ENCODE results near the gene ZSCAN16.
A peak's percentile ranks its signal among the peaks of the same experiment; 100 is the strongest.
"Not testable (repeated sequence)": the region's sequence is repeated elsewhere in the genome, so short reads cannot be mapped to it uniquely, and the experiment has no call there.

ZSCAN16 gene

DNA sequence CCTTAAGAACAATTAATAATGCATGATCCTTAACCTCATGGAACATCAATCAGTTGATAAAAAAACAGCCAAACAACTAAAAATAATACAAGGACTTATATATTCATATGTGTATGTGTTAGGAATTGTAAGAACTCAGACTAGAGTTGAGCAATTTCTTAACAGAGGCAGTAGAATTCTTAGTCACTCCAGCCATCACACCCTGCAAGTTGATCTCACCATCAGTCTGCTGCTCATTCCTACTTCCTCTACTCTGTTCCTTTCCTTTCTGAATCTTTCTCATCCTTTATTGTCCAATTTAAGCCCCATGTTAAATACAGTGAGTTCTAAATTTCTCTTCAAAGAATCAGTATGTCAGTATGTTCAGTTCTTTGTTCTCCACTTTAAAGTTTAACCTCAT lies 41.5 kb upstream of the ZSCAN16 start:
- no peak for TF ChIP-seq CTCF (IDR thresholded peaks at IDR 0.05; ENCODE audit: insufficient read depth, low read length, poor library complexity, severe bottlenecking)
- Histone ChIP-seq H3K4me3 (replicated peaks; ENCODE audit: low read depth, low read length) (no peak overlapping the region), H3K36me3 (ENCODE audit: control insufficient read depth, insufficient read depth, low read length) (no peaks in the 10 kb centered on the region), H3K27me3 (replicated peaks; ENCODE audit: control insufficient read depth, insufficient read depth, low read length) (no peaks in the 10 kb centered on the region)
- no peak for DNase-seq (ENCODE audit: extremely low read depth, insufficient read length)

DNA sequence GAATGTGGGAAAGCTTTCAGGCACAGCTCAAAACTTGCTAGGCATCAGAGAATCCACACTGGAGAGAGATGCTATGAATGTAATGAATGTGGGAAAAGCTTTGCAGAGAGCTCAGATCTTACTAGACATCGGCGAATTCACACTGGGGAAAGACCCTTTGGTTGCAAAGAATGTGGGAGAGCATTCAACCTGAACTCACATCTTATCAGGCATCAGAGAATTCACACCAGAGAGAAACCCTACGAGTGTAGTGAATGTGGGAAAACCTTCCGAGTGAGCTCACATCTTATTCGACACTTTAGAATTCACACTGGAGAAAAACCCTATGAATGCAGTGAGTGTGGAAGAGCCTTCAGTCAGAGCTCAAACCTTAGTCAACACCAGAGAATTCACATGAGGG lies 35.4 kb upstream of the ZSCAN16 start:
- Histone ChIP-seq H3K36me3 (ENCODE audit: control insufficient read depth, insufficient read depth, low read length) (no peaks in the 10 kb centered on the region; the same call in 1 of the 2 replicates), H3K27me3 (replicated peaks; ENCODE audit: control insufficient read depth, insufficient read depth, low read length) (no peaks in the 10 kb centered on the region), H3K4me3 (replicated peaks; ENCODE audit: low read depth, low read length) (no peak overlapping the region)
- TF ChIP-seq CTCF (IDR thresholded peaks at IDR 0.05; ENCODE audit: insufficient read depth, low read length, poor library complexity, severe bottlenecking) = no peak
- DNase-seq (ENCODE audit: extremely low read depth, insufficient read length) = no peak

GRCh38 chr6:28090917-28091586 lies 33.4 kb upstream of the ZSCAN16 start:
- no peak for TF ChIP-seq CTCF (IDR thresholded peaks at IDR 0.05; ENCODE audit: insufficient read depth, low read length, poor library complexity, severe bottlenecking)
- H3K27me3 ChIP-seq (replicated peaks; ENCODE audit: control insufficient read depth, insufficient read depth, low read length) = no peaks in the 10 kb centered on the region
- no peak for DNase-seq (ENCODE audit: extremely low read depth, insufficient read length)
- H3K4me3 ChIP-seq (replicated peaks; ENCODE audit: low read depth, low read length) = no peak overlapping the region
- H3K36me3 ChIP-seq (ENCODE audit: control insufficient read depth, insufficient read depth, low read length) = no peaks in the 10 kb centered on the region; the same call in 1 of the 2 replicates

GRCh38 chr6:28102222-28102621 lies 22.2 kb upstream of the ZSCAN16 start:
- not testable (repeated sequence) for DNase-seq (ENCODE audit: extremely low read depth, insufficient read length); H3K36me3 ChIP-seq (ENCODE audit: control insufficient read depth, insufficient read depth, low read length); H3K4me3 ChIP-seq (replicated peaks; ENCODE audit: low read depth, low read length); H3K27me3 ChIP-seq (replicated peaks; ENCODE audit: control insufficient read depth, insufficient read depth, low read length)

GRCh38 chr6:28102699-28103098 lies 21.7 kb upstream of the ZSCAN16 start:
- not testable (repeated sequence) for H3K27me3 ChIP-seq (replicated peaks; ENCODE audit: control insufficient read depth, insufficient read depth, low read length); DNase-seq (ENCODE audit: extremely low read depth, insufficient read length); H3K36me3 ChIP-seq (ENCODE audit: control insufficient read depth, insufficient read depth, low read length); H3K4me3 ChIP-seq (replicated peaks; ENCODE audit: low read depth, low read length)

- Histone ChIP-seq H3K27me3 (replicated peaks; ENCODE audit: control insufficient read depth, insufficient read depth, low read length) (no peaks in the 10 kb centered on the region), H3K36me3 (ENCODE audit: control insufficient read depth, insufficient read depth, low read length) (no peaks in the 10 kb centered on the region), H3K4me3 (replicated peaks; ENCODE audit: low read depth, low read length) (peak overlapping the region; percentile 85)
- peak; percentile 93 for DNase-seq (ENCODE audit: extremely low read depth, insufficient read length)
- TF ChIP-seq CTCF (IDR thresholded peaks at IDR 0.05; ENCODE audit: insufficient read depth, low read length, poor library complexity, severe bottlenecking) = peak; percentile 57
Observed at GRCh38 chr6:28104392-28105244, 19.8 kb upstream of the ZSCAN16 start.
